T-cell (primary cell): ENCODE data around the gene ZSCAN5A. TPM values are rescaled to one million over a fixed set of nuclear protein-coding genes. Genes with fewer than 3 reads are reported as not detected.

Experiments
- ATAC-seq, 4 experiments: fragments of 200-7000 bp in 3 of 4; fragments of 150-1000 bp in 1 of 4; cut with Tn5 transposase; replicated peaks in 1 of 4; 1 replicate in 3 of 4; 2 replicates in 1 of 4; pipeline ENCODE4 v1.10.0; 2021; ENCODE audit warnings: moderate library complexity in 3 of 4, mild to moderate bottlenecking in 2 of 4, moderate number of reproducible peaks in 1 of 4
- CTCF ChIA-PET, 2 donors: fragments of 300-600 bp; sonication (Branson Sonifier 250); formaldehyde crosslinking; loops; one replicate each; lab custom pipeline; 2022; ENCODE audit warnings: antibody characterized with exemption in 2 of 2; lab: Charles Lee
- POLR2A ChIA-PET, 2 donors: fragments of 300-600 bp; sonication (Branson Sonifier 250); formaldehyde crosslinking; loops; one replicate each; lab custom pipeline; 2022; ENCODE audit warnings: antibody characterized with exemption in 2 of 2; lab: Charles Lee
- DNase-seq, 35 experiments: peaks; one replicate each; pipeline versions ENCODE4 v3.0.0 to v3.0.0-alpha.2; 2013 to 2023
- H3K27ac ChIP-seq: one replicate; pipeline ENCODE4 v1.5.1; 2013; ENCODE audit warnings: low read length
- H3K27me3 ChIP-seq, 2 experiments: replicated peaks in 1 of 2; 1 replicate in 1 of 2; 2 replicates in 1 of 2; pipeline versions ENCODE4 v1.6.1 to v1.7.0; 2013; ENCODE audit warnings: low read length in 1 of 2, mixed read lengths in 1 of 2; ENCODE audit not compliant: control insufficient read depth in 2 of 2, insufficient read depth in 2 of 2; ENCODE audit errors: extremely low read depth in 1 of 2
- H3K36me3 ChIP-seq, 2 donors: 1 replicate in 1 of 2; 2 replicates in 1 of 2; pipeline versions ENCODE4 v1.6.1 to v1.7.0; 2013; ENCODE audit warnings: low read length in 1 of 2; ENCODE audit not compliant: control insufficient read depth in 2 of 2, insufficient read depth in 1 of 2; ENCODE audit errors: extremely low read depth in 1 of 2
- H3K4me1 ChIP-seq, 2 experiments: 1 replicate in 1 of 2; 2 replicates in 1 of 2; pipeline versions ENCODE4 v1.6.1 to v1.7.0; 2013; ENCODE audit warnings: low read length in 2 of 2, mixed read lengths in 1 of 2; ENCODE audit not compliant: insufficient read depth in 2 of 2, control insufficient read depth in 1 of 2; ENCODE audit errors: extremely low read depth in 1 of 2
- H3K4me3 ChIP-seq, 2 donors: 1 replicate in 1 of 2; 2 replicates in 1 of 2; pipeline versions ENCODE4 v1.5.1 to v1.7.0; 2013; ENCODE audit warnings: mild to moderate bottlenecking in 2 of 2, low read length in 1 of 2, moderate library complexity in 1 of 2; ENCODE audit not compliant: control insufficient read depth in 1 of 2; ENCODE audit errors: extremely low read depth in 1 of 2
- H3K9me3 ChIP-seq: 2 replicates; pipeline ENCODE4 v1.7.0; 2013
- H3K27ac Mint-ChIP-seq, 2 donors: one replicate each; pipeline ENCODE4 v1.8.0; 2020 to 2021; ENCODE audit warnings: mild to moderate bottlenecking in 2 of 2, mixed read lengths in 2 of 2
- H3K27me3 Mint-ChIP-seq, 2 donors: one replicate each; pipeline ENCODE4 v1.8.0; 2021 to 2022; ENCODE audit warnings: mixed read lengths in 2 of 2
- H3K36me3 Mint-ChIP-seq: one replicate; pipeline ENCODE4 v1.8.0; 2021; ENCODE audit warnings: mixed read lengths
- H3K4me1 Mint-ChIP-seq, 3 donors: one replicate each; pipeline ENCODE4 v1.8.0; 2020 to 2022; ENCODE audit warnings: mixed read lengths in 3 of 3, mild to moderate bottlenecking in 1 of 3
- H3K4me3 Mint-ChIP-seq, 3 donors: one replicate each; pipeline ENCODE4 v1.8.0; 2020 to 2022; ENCODE audit warnings: mild to moderate bottlenecking in 3 of 3, mixed read lengths in 3 of 3, moderate library complexity in 3 of 3
- H3K9me3 Mint-ChIP-seq, 3 donors: one replicate each; pipeline ENCODE4 v1.8.0; 2020 to 2022; ENCODE audit warnings: mixed read lengths in 3 of 3
- WGBS: methylation state at CpG from one replicate; pipeline ENCODE4 v1.1.5; 2013; ENCODE audit warnings: missing lambda C conversion rate; ENCODE audit not compliant: insufficient coverage; 5-methylcytosine and 5-hydroxymethylcytosine counted together
- total RNA-seq, 35 experiments: library from RNA in 6 of 35; stranded (reverse) in 6 of 35; fragments of 120-200 nt in 1 of 35; gene quantifications; one replicate each; pipeline versions ENCODE4 v1.2.1 to v1.2.4 and lab custom pipeline; 2013 to 2026

ZSCAN5A gene
- total RNA-seq, 5 donors from 2014 or later (not counting 1 experiment from before 2014, with no cell fraction given), result 9.5 to 12.7 (median 11.1) TPM

- Histone ChIP-seq H3K4me1 (peaks cover 4 to 13% of the 10 kb centered on the region in 2 experiments), H3K4me3 (no peak overlapping the region), H3K36me3 (peaks cover 0 to 2% of the 10 kb centered on the region in 2 donors), H3K27me3 (peaks cover 0 to 2% of the 10 kb centered on the region in 2 experiments), H3K9me3 (no peaks in the 10 kb centered on the region), H3K27ac (no peak overlapping the region)
- DNase-seq, result no peak
- H3K27ac Mint-ChIP-seq, result no peak overlapping the region
- ChIA-PET POLR2A (no interaction called here), CTCF (no interaction called here)
- H3K4me3 Mint-ChIP-seq, result no peak overlapping the region
- peaks cover 0 to 11% of the 10 kb centered on the region in 2 donors for H3K27me3 Mint-ChIP-seq
- no peaks in the 10 kb centered on the region for H3K36me3 Mint-ChIP-seq
- no peak for ATAC-seq
- WGBS, result no CpG with 5 or more reads among the region's 2 CpGs
- H3K4me1 Mint-ChIP-seq, result peaks cover 21 to 24% (median 22%) of the 10 kb centered on the region in 3 donors
- H3K9me3 Mint-ChIP-seq, result no peaks in the 10 kb centered on the region
Observed at GRCh38 chr19:56317749-56318148, 3.1 kb upstream of the ZSCAN5A start.

GRCh38 chr19:56316728-56317127 lies 2.1 kb upstream of the ZSCAN5A start:
- POLR2A ChIA-PET, result no interaction called here
- Mint-ChIP-seq H3K4me1 (peaks cover 25 to 31% (median 26%) of the 10 kb centered on the region in 3 donors), H3K9me3 (no peaks in the 10 kb centered on the region), H3K27me3 (peaks cover 0 to 5% of the 10 kb centered on the region in 2 donors), H3K27ac (no peak overlapping the region), H3K36me3 (no peaks in the 10 kb centered on the region), H3K4me3 (peak overlapping the region in 1 of 3 donors; percentile 82)
- no peak for DNase-seq
- CTCF ChIA-PET, result no interaction called here
- Histone ChIP-seq H3K27ac (no peak overlapping the region), H3K4me3 (no peak overlapping the region), H3K36me3 (peaks cover 0 to 4% of the 10 kb centered on the region in 2 donors), H3K9me3 (no peaks in the 10 kb centered on the region), H3K4me1 (peaks cover 10 to 13% of the 10 kb centered on the region in 2 experiments), H3K27me3 (peaks cover 0 to 2% of the 10 kb centered on the region in 2 experiments)
- WGBS, result 100% methylated on average over 3 of the region's 5 CpGs
- no peak for ATAC-seq

GRCh38 chr19:56315077-56315828 lies 614 bp upstream of the ZSCAN5A start:
- DNase-seq (peak; percentile 81 to 96 (median 89)), ATAC-seq (peak; percentile 84 to 88 (median 85))
- Mint-ChIP-seq H3K4me3 (peak overlapping the region; percentile 82 to 92 (median 87)), H3K27ac (peak overlapping the region; percentile 99), H3K9me3 (no peaks in the 10 kb centered on the region), H3K4me1 (peaks cover 25 to 31% (median 26%) of the 10 kb centered on the region in 3 donors), H3K36me3 (peaks cover 7% of the 10 kb centered on the region), H3K27me3 (peaks cover 0 to 5% of the 10 kb centered on the region in 2 donors)
- CTCF ChIA-PET, result interaction anchor here (0.6 to 1.8 kb wide), 4 partner anchors 18 to 88 kb away, joined by 3 to 6 read pairs (median 4); no protein-coding TSS in a partner anchor
- Histone ChIP-seq H3K27me3 (peaks cover 0 to under 1% of the 10 kb centered on the region in 2 experiments), H3K9me3 (no peaks in the 10 kb centered on the region), H3K4me3 (peak overlapping the region; percentile 74 to 76), H3K4me1 (peaks cover 10 to 13% of the 10 kb centered on the region in 2 experiments), H3K36me3 (peaks cover 4 to 6% of the 10 kb centered on the region in 2 donors), H3K27ac (peak overlapping the region; percentile 97)
- POLR2A ChIA-PET, result interaction anchor here (0.5 to 0.6 kb wide), 4 partner anchors 23 to 1310 kb away, joined by 4 to 8 read pairs (median 4); partner anchors contain the start of gene ZNF787 (in 1 of the 2)
- 2% methylated on average over 27 of the region's 37 CpGs for WGBS

GRCh38 chr19:56314018-56314380 lies 640 bp downstream of the ZSCAN5A start:
- WGBS, result 0% methylated on average over 8 of the region's 9 CpGs
- H3K27me3 Mint-ChIP-seq, result no peaks in the 10 kb centered on the region
- peaks cover 10 to 13% of the 10 kb centered on the region in 2 experiments for H3K4me1 ChIP-seq
- peaks cover 12% of the 10 kb centered on the region for H3K36me3 Mint-ChIP-seq
- POLR2A ChIA-PET, result no interaction called here
- no peaks in the 10 kb centered on the region for H3K9me3 ChIP-seq
- H3K27ac Mint-ChIP-seq, result peak overlapping the region; percentile 99
- peak overlapping the region; percentile 74 to 76 for H3K4me3 ChIP-seq
- H3K4me1 Mint-ChIP-seq, result peaks cover 25 to 32% (median 26%) of the 10 kb centered on the region in 3 donors
- no peaks in the 10 kb centered on the region for H3K27me3 ChIP-seq
- H3K27ac ChIP-seq, result peak overlapping the region; percentile 97
- H3K36me3 ChIP-seq, result peaks cover 4 to 6% of the 10 kb centered on the region in 2 donors
- ATAC-seq (no peak), DNase-seq (peak in 2 of 35 experiments; percentile 1 to 4)
- no peaks in the 10 kb centered on the region for H3K9me3 Mint-ChIP-seq
- peak overlapping the region; percentile 82 to 92 (median 87) for H3K4me3 Mint-ChIP-seq
- CTCF ChIA-PET, result no interaction called here

- H3K27ac ChIP-seq, result no peak overlapping the region
- H3K4me1 Mint-ChIP-seq, result peaks cover 25 to 35% (median 26%) of the 10 kb centered on the region in 3 donors
- no peaks in the 10 kb centered on the region for H3K9me3 ChIP-seq
- ChIA-PET POLR2A (no interaction called here), CTCF (interaction anchor here in 1 of 2 donors (0.5 kb wide), 1 partner anchor 75 kb away, joined by 3 read pairs; no protein-coding TSS in a partner anchor)
- ATAC-seq (no peak), DNase-seq (no peak)
- H3K27ac Mint-ChIP-seq, result peak overlapping the region; percentile 71 to 99
- peak overlapping the region; percentile 82 to 92 (median 87) for H3K4me3 Mint-ChIP-seq
- peaks cover 4 to 6% of the 10 kb centered on the region in 2 donors for H3K36me3 ChIP-seq
- H3K9me3 Mint-ChIP-seq, result no peaks in the 10 kb centered on the region
- no peaks in the 10 kb centered on the region for H3K27me3 Mint-ChIP-seq
- H3K36me3 Mint-ChIP-seq, result peaks cover 18% of the 10 kb centered on the region
- no peak overlapping the region for H3K4me3 ChIP-seq
- H3K27me3 ChIP-seq, result no peaks in the 10 kb centered on the region
- H3K4me1 ChIP-seq, result peaks cover 10 to 13% of the 10 kb centered on the region in 2 experiments
- 77% methylated on average over 4 of the region's 10 CpGs for WGBS
Observed at GRCh38 chr19:56312787-56313657, 1.6 kb downstream of the ZSCAN5A start.

- no peaks in the 10 kb centered on the region for H3K9me3 ChIP-seq
- ATAC-seq (no peak), DNase-seq (no peak)
- WGBS, result 83% methylated on average over 1 of the region's 4 CpGs
- H3K27me3 Mint-ChIP-seq, result no peaks in the 10 kb centered on the region
- H3K4me3 ChIP-seq, result no peak overlapping the region
- H3K4me1 ChIP-seq, result peaks cover 10 to 13% of the 10 kb centered on the region in 2 experiments
- peaks cover 25 to 35% (median 26%) of the 10 kb centered on the region in 3 donors for H3K4me1 Mint-ChIP-seq
- POLR2A ChIA-PET, result no interaction called here
- no peaks in the 10 kb centered on the region for H3K9me3 Mint-ChIP-seq
- no peaks in the 10 kb centered on the region for H3K27me3 ChIP-seq
- CTCF ChIA-PET, result interaction anchor here in 1 of 2 donors (0.5 kb wide), 1 partner anchor 75 kb away, joined by 3 read pairs; no protein-coding TSS in a partner anchor
- H3K4me3 Mint-ChIP-seq, result peak overlapping the region in 1 of 3 donors; percentile 18
- H3K36me3 ChIP-seq, result peaks cover 4 to 9% of the 10 kb centered on the region in 2 donors
- H3K27ac Mint-ChIP-seq, result peak overlapping the region in 1 of 2 donors; percentile 53
- H3K27ac ChIP-seq, result no peak overlapping the region
- H3K36me3 Mint-ChIP-seq, result peaks cover 18% of the 10 kb centered on the region
Observed at GRCh38 chr19:56312342-56312741, 2.3 kb downstream of the ZSCAN5A start.
